Measurements from ENCODE around the gene PRSS38. TPM values are rescaled to one million over a fixed set of nuclear protein-coding genes. Genes with fewer than 3 reads are reported as not detected.

PRSS38 gene
- total RNA-seq, 6 donors from 2014 or later: not detected

DNA sequence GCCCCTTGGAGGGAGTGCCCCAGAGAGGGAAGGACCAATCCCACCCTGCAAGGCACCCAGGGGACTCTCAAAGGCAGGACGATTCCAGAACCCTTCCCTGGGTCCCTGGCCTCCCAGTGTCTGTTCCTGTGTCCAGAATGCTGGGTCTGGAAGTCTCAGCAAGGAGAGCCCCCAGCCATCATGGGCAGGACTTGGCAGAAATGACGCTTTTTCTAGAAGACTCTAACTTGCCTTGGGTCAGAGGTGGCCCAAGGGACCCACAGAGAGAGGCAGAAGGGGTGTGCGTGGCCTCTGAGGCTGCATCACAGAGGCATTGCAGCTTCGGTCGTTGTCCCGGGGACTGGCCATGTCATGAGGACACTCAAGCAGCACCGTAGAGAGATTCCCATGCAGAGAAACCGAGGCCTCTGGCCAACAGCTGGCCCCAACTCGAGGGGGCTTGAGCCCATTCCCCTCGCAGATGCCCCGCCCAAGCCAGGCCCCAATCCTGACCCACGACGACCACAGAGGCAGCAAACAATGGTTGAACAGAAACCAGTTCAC, 74.5 kb downstream of the PRSS38 start:
- TF ChIP-seq EP300 (IDR thresholded peaks at IDR 0.05) (no peak), POLR2AphosphoS5 (IDR thresholded peaks at IDR 0.05) (no peak), POLR2A (IDR thresholded peaks at IDR 0.05) (no peak)
- TF ChIP-seq, protein P1, sequence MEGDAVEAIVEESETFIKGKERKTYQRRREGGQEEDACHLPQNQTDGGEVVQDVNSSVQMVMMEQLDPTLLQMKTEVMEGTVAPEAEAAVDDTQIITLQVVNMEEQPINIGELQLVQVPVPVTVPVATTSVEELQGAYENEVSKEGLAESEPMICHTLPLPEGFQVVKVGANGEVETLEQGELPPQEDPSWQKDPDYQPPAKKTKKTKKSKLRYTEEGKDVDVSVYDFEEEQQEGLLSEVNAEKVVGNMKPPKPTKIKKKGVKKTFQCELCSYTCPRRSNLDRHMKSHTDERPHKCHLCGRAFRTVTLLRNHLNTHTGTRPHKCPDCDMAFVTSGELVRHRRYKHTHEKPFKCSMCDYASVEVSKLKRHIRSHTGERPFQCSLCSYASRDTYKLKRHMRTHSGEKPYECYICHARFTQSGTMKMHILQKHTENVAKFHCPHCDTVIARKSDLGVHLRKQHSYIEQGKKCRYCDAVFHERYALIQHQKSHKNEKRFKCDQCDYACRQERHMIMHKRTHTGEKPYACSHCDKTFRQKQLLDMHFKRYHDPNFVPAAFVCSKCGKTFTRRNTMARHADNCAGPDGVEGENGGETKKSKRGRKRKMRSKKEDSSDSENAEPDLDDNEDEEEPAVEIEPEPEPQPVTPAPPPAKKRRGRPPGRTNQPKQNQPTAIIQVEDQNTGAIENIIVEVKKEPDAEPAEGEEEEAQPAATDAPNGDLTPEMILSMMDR (IDR thresholded peaks at IDR 0.05): no peak
- no peak for ATAC-seq (ENCODE audit: low FRiP score in 2 of 2)
- Histone ChIP-seq H3K27ac (no peak overlapping the region), H3K4me1 (peaks cover 20 to 25% (median 23%) of the 10 kb centered on the region in 4 donors), H3K9me3 (no peaks in the 10 kb centered on the region), H3K4me3 (no peak overlapping the region), H3K27me3 (peaks cover 0 to 6% (median 1%) of the 10 kb centered on the region in 4 donors), H3K36me3 (no peaks in the 10 kb centered on the region)
- DNase-seq: peak in 1 of 2 donors; percentile 19
- WGBS, 2 donors: 63 to 85% methylated on average over 3 to 13 of the region's 13 CpGs

DNA sequence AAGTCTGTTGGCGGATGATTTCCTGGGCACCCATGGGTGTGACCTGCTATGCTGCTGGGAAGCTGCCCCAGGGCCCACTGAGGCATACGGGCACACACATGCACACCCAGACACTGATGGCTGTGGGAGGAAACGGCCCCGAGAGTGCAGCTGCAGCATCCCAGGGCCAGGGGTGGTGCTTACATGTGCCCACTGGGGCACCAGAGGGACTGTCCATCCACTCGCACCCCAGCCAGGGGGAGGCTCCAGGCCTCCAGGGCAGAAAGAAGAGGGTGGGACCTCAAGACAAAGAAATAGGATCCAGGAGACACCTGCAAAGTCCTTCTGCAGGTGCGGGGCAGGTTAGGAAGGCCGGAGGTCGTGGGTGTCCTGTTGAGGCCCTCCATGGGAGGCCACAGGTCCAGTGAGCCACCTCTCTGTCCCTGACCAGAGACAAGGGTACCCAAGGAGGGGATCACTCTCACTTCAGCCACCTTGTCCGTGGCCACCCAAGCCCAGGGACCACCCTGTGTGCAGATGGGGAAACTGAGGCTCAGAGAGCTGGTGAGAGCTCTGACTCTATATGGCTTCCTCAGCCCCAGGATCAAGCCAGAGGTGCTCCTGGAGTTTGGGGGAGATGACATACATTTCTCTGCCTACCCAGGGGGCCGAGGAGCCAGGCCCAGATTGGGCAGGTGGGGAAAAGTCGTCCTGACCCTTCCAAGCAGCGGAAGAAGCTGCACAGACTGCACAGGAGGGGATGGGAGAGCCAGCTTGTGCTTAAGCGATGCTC, 75.2 kb downstream of the PRSS38 start:
- TF ChIP-seq, protein P1 (IDR thresholded peaks at IDR 0.05): no peak
- TF ChIP-seq POLR2AphosphoS5 (IDR thresholded peaks at IDR 0.05) (no peak), EP300 (IDR thresholded peaks at IDR 0.05) (no peak), POLR2A (IDR thresholded peaks at IDR 0.05) (no peak)
- Histone ChIP-seq H3K4me1 (peaks cover 16 to 20% (median 19%) of the 10 kb centered on the region in 4 donors), H3K9me3 (no peaks in the 10 kb centered on the region), H3K4me3 (no peak overlapping the region), H3K27me3 (peaks cover 0 to 6% (median 1%) of the 10 kb centered on the region in 4 donors), H3K36me3 (no peaks in the 10 kb centered on the region), H3K27ac (no peak overlapping the region)
- WGBS, 2 donors: 88 to 97% methylated on average over 5 to 13 of the region's 13 CpGs
- DNase-seq (peak in 1 of 2 donors; percentile 14), ATAC-seq (ENCODE audit: low FRiP score in 2 of 2) (no peak)

DNA sequence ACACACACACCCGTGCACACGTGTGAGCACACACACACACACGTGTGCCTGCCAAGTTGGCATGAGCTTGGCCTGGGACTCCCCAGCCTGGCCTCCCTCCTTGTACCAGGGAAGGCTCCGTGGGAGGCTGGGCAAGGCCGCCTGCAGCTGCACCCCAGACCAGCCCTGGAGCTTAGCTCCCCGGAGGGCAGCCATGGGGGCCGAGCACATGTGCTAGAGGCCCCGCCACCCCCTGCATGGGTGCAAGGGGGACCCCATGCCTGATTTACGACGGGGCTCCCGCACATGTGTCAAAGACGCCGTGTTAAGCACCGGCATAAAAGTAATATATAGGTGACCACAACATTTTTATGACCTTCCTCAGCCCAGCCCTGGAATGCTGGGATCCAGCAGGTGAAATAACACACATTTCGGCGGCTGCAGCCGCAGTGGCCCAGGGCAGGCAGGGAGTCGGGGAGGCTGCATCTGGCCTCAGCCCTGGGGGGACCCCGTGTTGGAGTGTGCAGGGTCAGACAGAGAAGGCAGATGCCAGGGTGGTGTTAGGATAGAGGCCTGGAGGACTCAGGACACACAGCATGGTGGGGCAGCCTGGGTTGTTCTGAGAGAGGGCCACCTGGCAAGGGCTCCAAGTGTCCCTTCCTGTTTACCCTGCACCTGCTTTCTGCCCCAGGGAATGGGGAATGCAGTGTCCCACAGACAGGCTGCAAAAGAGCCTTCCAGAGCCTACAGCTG, 75.9 kb downstream of the PRSS38 start:
- Histone ChIP-seq H3K9me3 (no peaks in the 10 kb centered on the region), H3K27me3 (peaks cover 0 to 6% (median 1%) of the 10 kb centered on the region in 4 donors), H3K36me3 (no peaks in the 10 kb centered on the region), H3K4me3 (no peak overlapping the region), H3K4me1 (peaks cover 8 to 13% (median 11%) of the 10 kb centered on the region in 4 donors), H3K27ac (no peak overlapping the region)
- ATAC-seq (ENCODE audit: low FRiP score in 2 of 2) (no peak), DNase-seq (peak; percentile 14 to 67)
- no peak for TF ChIP-seq POLR2A (IDR thresholded peaks at IDR 0.05)
- TF ChIP-seq EP300 (IDR thresholded peaks at IDR 0.05): no peak
- TF ChIP-seq POLR2AphosphoS5 (IDR thresholded peaks at IDR 0.05): no peak
- TF ChIP-seq, protein P1 (IDR thresholded peaks at IDR 0.05): no peak
- 83 to 85% methylated on average over 13 to 19 of the region's 19 CpGs for WGBS, 2 donors

DNA sequence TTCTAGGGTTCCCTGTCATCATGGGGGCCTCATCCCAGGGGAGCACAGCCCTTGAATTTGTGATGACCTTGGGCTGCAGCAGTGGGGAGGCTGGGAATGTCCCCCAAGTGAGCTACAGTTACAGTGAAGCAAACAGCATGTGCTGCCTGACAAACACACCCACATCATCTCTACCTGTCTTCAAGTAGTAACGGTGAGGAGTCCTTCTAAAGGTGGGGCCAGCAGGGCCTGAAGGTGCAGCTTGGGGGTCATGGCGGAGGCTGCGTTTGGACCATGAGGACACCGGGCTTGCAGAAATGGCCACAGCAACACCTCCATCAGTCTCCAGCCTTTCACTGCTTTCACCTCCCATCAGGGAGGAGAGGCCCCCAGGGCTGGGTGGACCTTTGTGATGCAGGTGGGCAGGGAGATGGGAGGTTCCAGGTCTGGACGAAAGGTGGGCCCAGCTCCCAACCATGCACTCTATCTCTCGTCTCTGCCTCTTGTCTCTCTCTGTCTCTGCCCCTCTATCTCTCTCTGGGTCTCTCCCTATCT, 76.5 kb downstream of the PRSS38 start:
- H3K4me1 ChIP-seq: peaks cover 3 to 6% (median 5%) of the 10 kb centered on the region in 4 donors
- ATAC-seq (ENCODE audit: low FRiP score in 2 of 2) (no peak), DNase-seq (no peak)
- peaks cover 0 to 6% (median under 1%) of the 10 kb centered on the region in 4 donors for H3K27me3 ChIP-seq
- WGBS, 2 donors: 78 to 94% methylated on average over 5 to 6 of the region's 6 CpGs
- H3K4me3 ChIP-seq: no peak overlapping the region
- H3K9me3 ChIP-seq: no peaks in the 10 kb centered on the region
- H3K36me3 ChIP-seq: no peaks in the 10 kb centered on the region
- no peak for TF ChIP-seq EP300 (IDR thresholded peaks at IDR 0.05)
- TF ChIP-seq POLR2AphosphoS5 (IDR thresholded peaks at IDR 0.05): no peak
- TF ChIP-seq, protein P1 (IDR thresholded peaks at IDR 0.05): no peak
- TF ChIP-seq POLR2A (IDR thresholded peaks at IDR 0.05): no peak
- no peak overlapping the region for H3K27ac ChIP-seq
